Measurements from ENCODE around the gene PLCL2. TPM values are rescaled to one million over a fixed set of nuclear protein-coding genes. Genes with fewer than 3 reads are reported as not detected.

PLCL2 gene
- total RNA-seq, result 1.8 and 2.1 TPM in 2 replicates
- long read RNA-seq, full-length matches to known transcripts, result 1 of 2 reads
- long read RNA-seq, partial matches to known transcripts, result 1 of 2 reads
- long read RNA-seq, other reads (novel, unspliced or antisense), result 0 of 2 reads

GRCh38 chr3:16884748-16885592, at the start of gene PLCL2:
TSS of gene PLCL2 (plus strand) at chr3:16884955. CDS start at chr3:16885040, 85 bp downstream.
- DNase-seq (ENCODE audit: extremely low spot score, unreplicated experiment), result no peak
- H3K4me1 Mint-ChIP-seq (ENCODE audit: unreplicated experiment), result peaks cover 29% of the 10 kb centered on the region
- H3K27me3 Mint-ChIP-seq (ENCODE audit: unreplicated experiment), result peaks cover 2% of the 10 kb centered on the region
- TF ChIP-seq CTCF (IDR thresholded peaks at IDR 0.05), result no peak
- H3K4me3 Mint-ChIP-seq (ENCODE audit: unreplicated experiment), result peak within 1 kb of the TSS; percentile 88
- H3K27ac Mint-ChIP-seq (ENCODE audit: unreplicated experiment), result peak within 1 kb of the TSS; percentile 73
- no peaks in the 10 kb centered on the region for H3K9me3 Mint-ChIP-seq (ENCODE audit: unreplicated experiment)
- H3K36me3 Mint-ChIP-seq (ENCODE audit: unreplicated experiment), result no peaks in the 10 kb centered on the region

- H3K9me3 Mint-ChIP-seq (ENCODE audit: unreplicated experiment), result no peaks in the 10 kb centered on the region
- peaks cover 43% of the 10 kb centered on the region for H3K27me3 Mint-ChIP-seq (ENCODE audit: unreplicated experiment)
- no peaks in the 10 kb centered on the region for H3K4me1 Mint-ChIP-seq (ENCODE audit: unreplicated experiment)
- no peak for DNase-seq (ENCODE audit: extremely low spot score, unreplicated experiment)
- no peaks in the 10 kb centered on the region for H3K36me3 Mint-ChIP-seq (ENCODE audit: unreplicated experiment)
- H3K27ac Mint-ChIP-seq (ENCODE audit: unreplicated experiment), result no peak overlapping the region
- no peak for TF ChIP-seq CTCF (IDR thresholded peaks at IDR 0.05)
- H3K4me3 Mint-ChIP-seq (ENCODE audit: unreplicated experiment), result no peak overlapping the region
These were observed 48.1 kb upstream of the PLCL2 start for GRCh38 chr3:16836505-16837237.

- DNase-seq (ENCODE audit: extremely low spot score, unreplicated experiment), result no peak
- Mint-ChIP-seq H3K27ac (ENCODE audit: unreplicated experiment) (no peak overlapping the region), H3K27me3 (ENCODE audit: unreplicated experiment) (peaks cover 41% of the 10 kb centered on the region), H3K36me3 (ENCODE audit: unreplicated experiment) (no peaks in the 10 kb centered on the region), H3K4me1 (ENCODE audit: unreplicated experiment) (no peaks in the 10 kb centered on the region), H3K4me3 (ENCODE audit: unreplicated experiment) (no peak overlapping the region), H3K9me3 (ENCODE audit: unreplicated experiment) (no peaks in the 10 kb centered on the region)
- TF ChIP-seq CTCF (IDR thresholded peaks at IDR 0.05), result no peak
These were observed 47.2 kb upstream of the PLCL2 start for GRCh38 chr3:16837602-16838001.

GRCh38 chr3:16838561-16838960, 46.2 kb upstream of the PLCL2 start:
- Mint-ChIP-seq H3K27ac (ENCODE audit: unreplicated experiment) (no peak overlapping the region), H3K4me1 (ENCODE audit: unreplicated experiment) (no peaks in the 10 kb centered on the region), H3K27me3 (ENCODE audit: unreplicated experiment) (peaks cover 38% of the 10 kb centered on the region), H3K4me3 (ENCODE audit: unreplicated experiment) (no peak overlapping the region), H3K36me3 (ENCODE audit: unreplicated experiment) (no peaks in the 10 kb centered on the region), H3K9me3 (ENCODE audit: unreplicated experiment) (no peaks in the 10 kb centered on the region)
- TF ChIP-seq CTCF (IDR thresholded peaks at IDR 0.05), result no peak
- no peak for DNase-seq (ENCODE audit: extremely low spot score, unreplicated experiment)

All from osteocyte (in vitro differentiated cells).